Endometrial microvascular endothelial cells (primary cell): ENCODE data around the gene TMEM150A. TPM values are rescaled to one million over a fixed set of nuclear protein-coding genes. Genes with fewer than 3 reads are reported as not detected.
"Not testable (repeated sequence)": the region's sequence is repeated elsewhere in the genome, so short reads cannot be mapped to it uniquely, and the experiment has no call there.

Experiments
- in situ Hi-C: cut with HindIII; loops from 2 replicates; pipeline ENCODE4 v1.10.0; 2017; ENCODE audit warnings: low sequenced_read_pairs, low pct_unique_long_range_greater_than_20kb; ENCODE audit errors: inconsistent ontology term
- total RNA-seq: library from RNA; depleted of rRNA; stranded (reverse); fragments of >200 nt; gene quantifications from one replicate; pipeline ENCODE4 v1.2.3, GENCODE V29; 2015; ENCODE audit errors: inconsistent ontology term

The TMEM150A gene
- total RNA-seq, 1 donor from 2014 or later = 23.5 TPM

DNA sequence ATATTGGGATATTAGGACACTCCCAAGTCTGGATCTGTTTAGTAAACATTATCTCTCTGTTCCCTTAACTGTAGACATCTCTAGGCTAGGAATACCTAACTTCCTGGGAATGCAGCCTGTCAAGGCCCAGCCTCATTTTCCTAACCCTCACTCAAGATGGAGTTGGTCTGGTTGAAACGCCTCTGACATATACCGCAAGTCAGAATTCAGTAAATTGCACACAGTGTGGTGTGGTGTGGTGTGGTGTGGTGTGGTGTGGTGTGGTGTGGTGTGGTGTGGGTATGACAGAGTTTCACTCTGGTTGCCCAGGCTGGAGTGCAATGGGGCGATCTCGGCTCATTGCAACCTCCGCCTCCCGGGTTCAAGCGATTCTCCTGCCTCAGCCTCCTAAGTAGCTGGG, 12.3 kb upstream of the TMEM150A start:
- in situ Hi-C loops = not testable (repeated sequence)

DNA sequence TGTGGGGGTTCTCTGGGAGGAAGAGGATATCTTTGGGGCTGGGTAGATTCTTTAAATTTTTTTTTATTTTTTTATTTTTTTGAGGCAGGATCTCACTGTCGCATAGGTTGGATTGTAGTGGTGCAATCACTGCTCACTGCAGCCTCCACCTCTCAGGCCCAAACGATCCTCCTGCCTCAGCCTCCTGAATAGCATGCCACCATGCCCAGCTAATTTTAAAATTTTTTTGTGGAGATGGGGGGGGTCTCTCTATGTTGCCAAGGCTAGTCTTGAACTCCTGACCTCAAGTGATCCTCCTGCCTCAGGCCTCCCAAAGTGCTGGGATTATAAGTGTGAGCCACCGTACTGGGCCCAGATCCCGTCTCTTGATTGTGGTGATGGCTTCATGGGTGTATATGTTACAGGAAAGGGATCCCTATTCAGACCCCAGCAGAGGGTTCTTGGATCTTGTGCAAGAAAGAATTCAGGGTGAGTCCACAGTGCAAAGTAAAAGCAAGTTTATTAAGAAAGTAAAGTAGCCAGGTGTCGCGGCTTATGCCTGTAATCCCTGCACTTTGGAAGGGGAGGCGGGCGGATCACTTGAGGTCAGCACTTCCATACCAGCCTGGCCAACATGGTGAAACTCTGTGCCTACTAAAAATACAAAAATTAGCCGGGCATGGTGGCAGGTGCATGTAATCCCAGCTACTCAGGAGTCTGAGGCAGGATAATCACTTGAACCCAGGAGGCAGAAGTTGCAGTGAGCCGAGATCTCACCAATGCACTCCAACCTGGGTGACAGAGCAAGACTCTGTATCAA, 11.4 kb upstream of the TMEM150A start:
- in situ Hi-C loops = no loop called here

DNA sequence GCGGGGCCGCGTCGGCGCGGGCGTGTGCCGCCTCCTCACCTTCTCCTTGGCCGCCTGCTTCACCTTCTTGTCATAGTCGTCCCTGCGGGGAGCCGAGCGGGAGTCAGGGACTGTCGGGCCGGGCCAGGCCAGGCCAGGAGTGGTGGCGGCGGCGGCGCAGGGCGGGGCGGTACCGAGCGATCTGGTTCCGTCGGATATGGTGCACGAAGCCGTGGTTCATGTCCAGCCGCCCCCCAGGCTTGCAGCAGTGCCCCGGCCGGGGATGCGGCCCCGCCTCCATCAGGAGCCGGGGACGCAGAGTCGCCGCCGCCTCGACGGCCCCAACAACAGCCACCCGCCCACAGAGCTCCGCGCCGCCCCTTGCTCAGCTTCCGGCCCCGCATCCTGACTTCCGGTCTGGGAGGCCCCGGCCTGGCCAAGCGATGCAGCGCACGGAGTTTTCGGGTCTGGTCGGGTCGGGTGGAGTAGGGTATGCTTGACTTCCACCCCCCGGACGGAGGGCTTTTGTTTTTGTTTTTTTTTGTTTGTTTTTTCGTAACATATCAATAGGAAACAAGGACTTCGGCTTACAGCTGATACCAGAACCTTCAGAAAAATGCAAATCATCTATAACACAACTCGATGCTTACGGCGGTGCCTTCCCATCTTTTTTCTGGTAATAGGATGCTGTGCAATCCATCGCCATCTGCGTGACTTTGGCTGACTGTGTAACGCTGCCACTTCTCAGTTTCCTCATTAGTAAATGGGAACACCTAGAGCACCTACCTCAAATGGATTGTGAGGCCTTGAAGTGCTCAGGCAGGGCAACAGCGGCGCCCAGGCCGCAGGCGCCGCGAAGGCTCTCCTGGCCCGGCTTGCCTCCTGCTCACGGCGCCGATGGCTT, 9.4 kb upstream of the TMEM150A start, which contains the start of gene C2orf68:
Gene C2orf68 (minus strand): TSS at position 362 of the 883 bp plus-strand sequence. CDS start 82 bp downstream, at position 280.
- in situ Hi-C loops = no loop called here

DNA sequence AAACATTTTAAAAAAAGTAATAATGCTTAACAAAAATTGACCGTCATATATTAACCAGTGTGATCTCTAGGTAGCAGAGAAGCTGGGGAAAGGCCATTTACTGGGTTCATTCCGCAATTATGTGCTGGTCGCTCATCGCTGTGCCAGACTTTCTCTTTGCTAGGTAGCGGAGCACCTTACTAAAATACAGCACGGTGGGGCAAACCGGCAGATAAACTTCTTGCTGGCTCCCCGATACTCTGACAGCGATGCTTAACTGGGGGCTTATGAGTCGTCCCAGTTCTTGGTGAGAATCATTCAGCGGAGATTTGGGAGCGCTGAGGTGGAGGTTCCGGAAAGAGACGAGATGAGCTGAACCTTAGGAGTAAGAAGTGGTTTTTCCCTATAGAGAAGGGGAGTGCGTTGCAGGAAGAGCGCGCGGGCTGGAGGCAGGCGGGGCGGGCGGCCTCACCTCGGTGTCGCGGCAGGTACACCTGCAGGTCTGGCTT, 8.8 kb upstream of the TMEM150A start:
- in situ Hi-C loops = no loop called here

DNA sequence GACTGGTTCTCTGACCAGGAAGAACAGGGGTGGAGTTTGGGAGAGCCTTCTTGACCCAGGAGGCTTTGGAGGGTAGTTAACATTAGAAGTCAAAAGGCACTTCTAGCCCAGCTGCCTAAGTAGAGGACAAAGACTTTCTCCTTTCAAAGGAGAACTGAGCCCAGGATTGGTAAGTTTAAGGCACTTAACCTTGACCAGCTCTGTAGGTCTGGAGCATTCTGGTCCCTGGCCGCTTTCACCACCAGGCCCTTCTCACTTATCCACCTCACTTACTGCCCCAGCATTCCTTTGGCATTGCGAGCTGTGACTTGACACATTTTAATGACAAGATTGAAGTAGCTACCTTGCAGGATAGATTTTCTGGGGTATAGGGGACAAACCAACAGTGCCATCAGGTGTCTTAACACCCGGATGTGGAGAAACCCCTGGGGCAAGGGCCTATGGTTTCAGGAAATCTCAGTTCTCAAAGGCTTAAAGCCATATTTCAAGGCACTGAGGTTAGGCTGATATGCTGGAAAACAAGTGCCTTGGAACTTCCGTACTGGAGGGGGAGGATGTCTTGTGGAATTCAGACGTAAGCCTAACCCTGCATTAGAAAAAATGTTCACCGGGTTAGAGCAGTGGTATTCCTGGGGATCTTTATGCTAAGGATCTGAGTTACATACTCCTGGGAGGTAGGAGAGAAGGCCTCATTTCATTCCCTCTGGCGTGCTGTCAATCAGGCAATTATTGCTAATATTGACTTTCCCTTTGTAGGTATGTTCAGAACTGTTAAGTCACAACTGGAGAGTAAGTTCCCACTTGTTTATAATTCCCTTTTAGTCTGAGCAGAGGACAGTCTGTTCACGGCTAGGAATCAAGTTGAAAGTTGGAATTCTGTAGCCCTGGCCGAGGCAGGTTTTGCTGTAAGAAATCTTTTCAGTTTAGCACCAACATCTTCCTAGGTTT, 5.0 kb upstream of the TMEM150A start:
- in situ Hi-C loops = no loop called here

DNA sequence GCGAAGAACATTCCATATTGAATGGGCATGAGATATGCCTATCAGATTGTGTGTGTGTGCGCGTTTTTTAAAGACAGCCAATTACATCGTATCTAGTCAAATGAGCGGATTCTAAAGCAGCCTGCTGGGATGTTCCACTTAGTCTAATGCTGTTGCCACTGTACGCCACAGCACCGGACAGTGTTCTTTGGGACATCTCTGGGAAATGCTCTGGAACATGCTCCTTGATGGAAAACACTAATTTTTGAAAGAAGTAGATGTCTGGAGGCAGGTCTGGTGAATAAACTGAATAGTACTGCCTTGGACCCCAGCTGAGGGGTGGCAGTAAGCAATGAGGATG, 3.6 kb upstream of the TMEM150A start:
- in situ Hi-C loops = no loop called here

DNA sequence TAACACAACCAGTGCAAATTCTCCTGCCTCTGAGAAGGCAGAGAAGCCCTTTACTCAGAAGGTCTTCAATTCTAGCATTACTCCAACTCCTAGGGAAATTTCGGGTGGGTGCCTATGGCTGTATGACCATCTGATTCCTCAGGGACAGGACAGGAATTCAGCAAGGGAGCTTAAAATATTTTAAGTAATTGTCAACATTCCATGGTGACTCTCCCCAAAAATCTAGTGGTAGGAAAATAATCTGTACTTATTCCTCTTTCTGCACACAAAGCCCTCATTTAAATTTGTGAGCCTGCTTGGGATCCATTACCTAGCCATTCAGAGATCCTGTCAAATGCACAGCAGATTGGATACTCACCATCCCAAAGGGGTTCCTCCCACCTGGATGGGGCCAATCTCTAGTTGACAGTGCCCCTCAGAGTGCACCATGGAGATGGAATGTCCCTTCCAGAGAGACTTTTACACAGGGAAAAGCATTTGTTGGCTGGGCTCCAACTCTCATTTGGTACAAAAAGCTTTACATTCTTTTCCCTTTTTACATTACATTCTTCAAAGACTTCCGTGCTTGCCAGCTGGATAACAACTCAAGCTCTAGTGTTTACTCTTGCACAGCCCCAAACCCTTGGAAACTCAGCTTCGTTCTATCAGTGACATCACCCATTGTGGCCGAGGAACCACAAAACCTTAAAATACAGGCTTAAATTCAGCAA, 3.1 kb upstream of the TMEM150A start:
- in situ Hi-C loops = no loop called here

DNA sequence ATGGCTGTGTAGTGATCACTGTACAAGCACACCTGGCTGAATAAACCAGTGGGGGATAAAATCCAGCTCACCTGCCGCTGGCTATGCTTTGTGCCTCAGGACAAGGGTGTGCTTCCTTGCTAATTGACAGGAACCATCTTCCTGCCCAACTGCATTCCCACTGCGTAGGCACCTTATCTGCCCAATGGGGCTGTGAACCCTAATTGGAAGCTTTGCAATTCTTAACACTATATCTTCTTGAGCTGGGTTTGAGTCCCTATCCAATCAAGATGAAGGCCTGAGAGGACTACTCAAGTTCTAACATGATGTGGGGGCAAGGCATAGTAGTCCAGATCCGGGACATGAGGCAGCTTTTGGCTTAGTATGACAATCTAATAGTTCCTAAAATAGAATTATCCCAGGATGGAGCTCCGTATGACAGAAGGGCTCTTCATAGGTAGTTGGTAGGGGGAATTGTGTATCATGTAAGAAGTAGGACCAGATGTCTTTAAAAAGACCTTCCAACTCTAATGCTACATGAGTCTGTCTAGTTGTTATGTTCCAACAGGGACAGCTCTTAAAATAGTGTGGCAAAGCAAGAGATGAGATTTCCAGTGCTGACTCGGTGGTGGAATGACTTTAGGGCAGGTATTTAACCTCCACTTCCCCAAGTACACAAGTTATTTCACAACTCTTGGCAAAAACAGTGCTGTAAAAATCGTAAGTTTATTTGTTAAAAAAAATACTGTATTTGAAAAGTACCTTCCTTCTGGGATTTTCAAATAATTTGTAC, 2.3 kb upstream of the TMEM150A start:
- in situ Hi-C loops = no loop called here

DNA sequence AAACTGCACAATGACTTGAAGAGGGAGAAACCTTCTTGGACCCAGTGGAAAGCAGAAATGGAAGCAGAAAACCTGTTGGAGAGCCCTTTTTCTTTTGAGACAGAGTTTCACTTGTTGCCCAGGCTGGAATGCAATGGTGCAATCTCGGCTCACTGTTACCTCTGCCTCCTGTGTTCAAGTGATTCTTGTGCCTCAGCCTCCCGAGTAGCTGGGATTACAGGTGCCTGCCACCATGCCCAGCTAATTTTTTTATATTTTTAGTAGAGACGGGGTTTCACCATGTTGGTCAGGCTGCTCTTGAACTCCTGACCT, 1.6 kb upstream of the TMEM150A start:
- in situ Hi-C loops = not testable (repeated sequence)

DNA sequence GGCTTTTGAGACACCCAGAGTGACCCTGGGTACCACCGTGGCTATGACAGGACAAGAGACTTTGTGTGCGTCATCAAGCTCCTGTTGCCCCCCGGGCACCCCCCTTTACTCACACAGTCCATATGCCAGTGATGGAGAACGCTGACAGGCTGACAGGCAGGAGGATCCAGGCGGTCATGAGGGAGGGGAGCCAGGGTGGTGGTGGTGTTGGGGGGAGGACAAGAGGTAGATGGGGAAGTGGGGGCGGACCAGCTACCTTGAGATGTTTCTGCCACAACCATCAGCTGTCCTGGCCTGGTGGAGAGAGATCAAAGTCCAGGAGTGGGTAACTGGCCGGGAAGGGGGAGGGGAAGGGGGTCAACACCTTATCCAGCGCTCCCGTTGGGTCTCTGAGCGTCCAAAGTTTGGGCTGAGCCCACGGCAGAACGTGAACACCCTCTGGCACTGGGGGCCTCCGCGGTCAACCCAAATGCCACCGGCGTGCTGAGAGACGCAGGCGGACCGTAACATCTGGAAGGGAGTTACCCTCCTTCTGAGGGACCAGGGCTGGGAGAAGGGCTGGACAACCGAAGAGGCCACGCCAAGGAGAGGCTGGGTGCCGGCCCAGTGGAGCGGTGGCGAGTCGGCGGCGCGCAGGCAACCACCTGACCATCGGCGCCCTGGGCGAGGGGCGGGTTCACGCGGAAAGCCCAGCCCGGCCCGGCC, 575 bp downstream of the TMEM150A start:
- in situ Hi-C loops = no loop called here

DNA sequence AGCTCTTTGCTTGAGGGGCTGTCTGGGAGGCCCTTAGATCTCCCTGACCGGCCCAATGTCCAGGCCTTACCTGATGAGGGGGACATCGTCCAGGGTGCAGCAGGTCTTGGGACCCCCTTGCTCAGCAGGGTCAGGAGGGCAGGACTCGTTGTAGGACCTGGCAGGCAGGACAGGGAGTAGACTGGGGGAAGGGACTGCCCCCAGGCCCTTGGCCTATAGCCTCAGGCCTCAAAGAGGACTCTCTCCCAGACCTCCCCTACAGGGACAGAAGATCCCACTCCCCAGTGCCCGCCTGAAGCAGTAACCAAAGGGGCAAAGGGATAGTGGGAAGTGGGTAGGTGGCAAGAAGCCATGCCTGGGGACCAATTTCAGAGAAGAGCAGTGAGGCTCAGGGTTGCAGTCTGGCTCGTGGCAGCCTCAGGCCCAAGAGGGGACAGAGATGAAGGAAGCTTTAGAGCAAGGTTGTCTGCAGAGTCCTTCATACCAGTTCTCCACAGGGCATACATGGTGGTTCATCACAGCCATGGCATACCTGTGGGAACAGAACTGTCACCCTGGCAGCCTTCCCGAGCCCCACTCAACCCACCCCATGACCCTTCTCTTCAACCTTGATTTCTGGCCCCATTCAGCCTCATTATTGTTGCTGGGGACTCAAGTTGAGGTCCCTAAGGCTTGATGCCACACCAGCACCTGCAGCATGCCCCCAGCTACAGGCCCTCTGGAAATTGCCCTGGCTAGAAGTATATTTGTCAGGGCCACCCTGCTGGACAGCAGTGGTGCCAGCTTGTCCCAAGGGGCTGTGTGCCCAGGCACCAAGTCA, 1.3 kb downstream of the TMEM150A start:
- in situ Hi-C loops = no loop called here

DNA sequence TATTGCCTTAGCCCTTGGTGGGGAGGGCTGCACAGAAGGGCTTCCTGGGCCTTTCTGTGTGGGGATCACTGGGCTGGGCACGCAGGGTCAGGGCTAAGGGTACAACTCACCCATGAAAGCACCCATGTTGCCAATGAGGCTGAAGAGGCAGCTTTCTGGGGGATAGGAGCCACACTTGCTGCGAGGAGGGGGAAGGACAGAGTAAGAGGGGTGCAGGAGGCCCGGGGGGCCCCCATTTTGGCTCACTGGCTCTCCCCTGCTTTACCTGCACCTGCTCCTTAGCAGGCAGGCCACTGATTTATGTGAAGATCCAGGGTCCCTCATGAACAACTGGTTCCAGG, 2.3 kb downstream of the TMEM150A start:
- in situ Hi-C loops = no loop called here

DNA sequence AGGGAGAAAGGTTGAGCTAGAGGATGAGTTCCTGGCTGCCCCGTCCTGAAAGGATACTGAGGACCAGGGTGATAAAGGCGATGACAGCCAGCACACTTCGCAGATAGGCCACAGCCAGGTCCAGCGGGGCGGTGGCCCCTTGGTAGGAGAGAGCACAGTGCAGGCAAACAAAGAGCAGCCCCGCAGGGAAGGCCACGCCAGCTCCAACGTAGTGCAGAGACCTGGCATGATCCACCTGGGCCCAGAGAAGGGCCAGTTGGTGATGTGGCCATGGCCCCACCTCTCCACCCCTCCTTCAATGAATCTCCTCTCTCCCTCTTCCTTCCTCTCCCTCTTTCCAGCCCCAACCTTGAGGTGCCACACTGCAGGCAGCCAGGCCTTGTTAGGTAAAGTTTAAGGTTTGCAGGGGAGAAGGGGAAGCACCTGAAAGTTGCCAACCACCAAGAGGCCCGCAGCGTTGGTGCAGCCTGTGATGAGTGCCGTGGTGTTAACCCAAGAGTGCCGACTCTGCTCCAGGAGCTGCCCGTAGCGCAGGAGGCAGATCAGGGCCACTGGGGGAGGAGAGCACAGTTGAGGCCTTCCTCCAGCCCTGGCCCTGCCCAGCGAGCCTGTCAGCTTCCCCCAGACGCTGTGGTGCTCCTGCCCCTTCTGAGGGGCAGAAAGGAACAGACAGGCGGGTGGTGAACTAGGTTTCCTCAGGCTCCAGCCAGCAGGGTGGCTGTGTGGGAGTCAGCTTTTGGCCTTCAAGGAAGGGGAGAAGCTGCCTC, 2.8 kb downstream of the TMEM150A start:
- in situ Hi-C loops = no loop called here

DNA sequence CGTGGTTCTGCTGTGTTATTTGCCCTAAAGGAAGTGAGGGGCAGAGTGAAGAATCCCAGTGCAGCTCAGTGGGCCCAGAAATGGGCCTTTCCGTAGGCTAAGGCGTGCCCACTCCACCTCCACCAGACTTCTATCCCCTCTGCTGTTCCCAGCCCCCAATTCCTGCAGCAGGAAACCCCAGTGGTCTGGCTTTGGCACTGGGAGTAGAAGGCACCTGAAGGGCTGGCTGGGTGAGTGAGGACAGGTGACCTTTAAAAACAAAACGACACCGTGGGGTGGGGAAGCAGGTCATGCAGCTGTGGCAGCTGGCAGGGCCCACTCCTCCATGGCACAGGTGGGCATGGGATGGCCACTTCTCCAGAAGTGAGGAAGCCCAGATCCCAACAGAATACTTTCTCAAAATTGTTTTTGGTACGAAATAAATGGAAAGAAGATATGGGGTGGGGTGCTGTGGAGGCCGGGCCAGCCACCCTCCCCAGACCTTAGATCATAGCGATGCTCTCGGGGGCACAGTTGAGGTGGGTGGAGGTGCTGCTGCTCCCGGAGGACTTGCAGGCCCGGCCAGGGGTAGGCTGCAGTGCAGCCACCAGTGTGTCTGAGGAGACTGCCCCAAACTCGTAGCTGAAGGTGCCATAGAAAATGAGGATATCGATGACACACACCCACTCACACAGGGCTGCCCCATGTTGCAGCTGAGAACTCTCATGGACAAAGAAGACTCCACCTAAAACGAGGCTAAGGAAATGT, 3.7 kb downstream of the TMEM150A start:
- in situ Hi-C loops = no loop called here

DNA sequence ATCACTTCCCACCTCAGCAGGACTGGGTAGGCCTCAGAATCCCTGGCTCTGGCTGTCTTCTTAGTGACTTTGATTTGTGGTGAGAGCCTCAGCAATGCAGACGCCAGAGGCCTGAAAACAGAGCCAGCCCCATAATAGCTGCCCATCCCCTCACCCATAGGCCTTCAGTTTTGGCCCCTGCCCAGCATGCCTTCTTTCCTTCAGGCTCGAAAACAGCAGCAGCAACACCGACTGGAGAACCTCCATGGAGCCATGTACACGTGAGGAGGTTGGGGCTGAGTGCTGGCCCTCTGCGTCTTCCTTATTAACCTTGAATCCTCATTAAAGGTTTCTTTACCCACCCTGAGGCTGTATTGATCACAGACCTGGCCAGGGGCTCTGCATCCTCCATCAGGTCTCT, 5.3 kb downstream of the TMEM150A start:
- in situ Hi-C loops = no loop called here
